MCF 10A (cell line): ENCODE results near the gene ELAVL2. TPM values are rescaled to one million over a fixed set of nuclear protein-coding genes. Genes with fewer than 3 reads are reported as not detected.
"Not testable (repeated sequence)": the region's sequence is repeated elsewhere in the genome, so short reads cannot be mapped to it uniquely, and the experiment has no call there.

Source experiments
- BruUV-seq: library from RNA; stranded (reverse); fragments of 400-500 nt; replicated peaks from 2 replicates; lab custom pipeline; 2021; lab: Mats Ljungman, UMichigan
- CTCF ChIA-PET: fragments of 300-600 bp; sonication (Branson Sonifier 250); formaldehyde crosslinking; extraction: SDS; loops from one replicate; lab custom pipeline; 2021; ENCODE audit warnings: antibody characterized with exemption, inconsistent platforms; lab: Yijun Ruan, JAX
- POLR2A ChIA-PET: fragments of 300-600, 350-650 bp; sonication (Branson Sonifier 250); formaldehyde crosslinking; extraction: SDS; loops from one replicate; lab custom pipeline; 2020; ENCODE audit warnings: antibody characterized with exemption, inconsistent platforms; lab: Yijun Ruan, JAX
- DNase-seq: peaks from one replicate; pipeline ENCODE4 v3.0.0-alpha.2; 2018; ENCODE audit not compliant: unreplicated experiment
- H3K27ac Mint-ChIP-seq: one replicate; pipeline ENCODE4 v1.8.0; 2022; ENCODE audit warnings: mild to moderate bottlenecking, low read depth, mixed read lengths; ENCODE audit not compliant: unreplicated experiment
- H3K27me3 Mint-ChIP-seq: one replicate; pipeline ENCODE4 v1.8.0; 2022; ENCODE audit warnings: mixed read lengths; ENCODE audit not compliant: insufficient read depth, unreplicated experiment
- H3K36me3 Mint-ChIP-seq: one replicate; pipeline ENCODE4 v1.8.0; 2022; ENCODE audit warnings: mild to moderate bottlenecking, moderate library complexity, mixed read lengths; ENCODE audit not compliant: insufficient read depth, unreplicated experiment
- H3K4me1 Mint-ChIP-seq: one replicate; pipeline ENCODE4 v1.8.0; 2022; ENCODE audit warnings: mixed read lengths; ENCODE audit not compliant: insufficient read depth, unreplicated experiment
- H3K4me3 Mint-ChIP-seq: one replicate; pipeline ENCODE4 v1.8.0; 2022; ENCODE audit warnings: mild to moderate bottlenecking, moderate library complexity, mixed read lengths; ENCODE audit not compliant: unreplicated experiment
- H3K9me3 Mint-ChIP-seq: one replicate; pipeline ENCODE4 v1.8.0; 2022; ENCODE audit warnings: mixed read lengths; ENCODE audit not compliant: unreplicated experiment
- intact Hi-C: fragments of 100-400 bp; cut with micrococcal nuclease; formaldehyde crosslinking; loops from 2 replicates; pipeline ENCODE4 v1.14.1; 2022
- total RNA-seq: library from RNA; stranded (reverse); gene quantifications from 2 replicates; pipeline ENCODE4 v1.2.3, GENCODE V29; 2022
- TF ChIP-seq, protein P1 (sequence below): fragments of 200-600 bp; IDR thresholded peaks from one replicate; pipeline ENCODE4 v1.8.0; 2022; ENCODE audit warnings: antibody characterized with exemption, mild to moderate bottlenecking; ENCODE audit not compliant: unreplicated experiment

Gene ELAVL2
- total RNA-seq, 1 experiment from 2014 or later = 6.0 TPM

GRCh38 chr9:23725279-23725946, 100.6 kb downstream of the ELAVL2 start:
- DNase-seq = no peak
- intact Hi-C loops = no loop called here
- no peaks in the 10 kb centered on the region for H3K36me3 Mint-ChIP-seq
- no peak overlapping the region for H3K4me3 Mint-ChIP-seq
- TF ChIP-seq, protein P1, sequence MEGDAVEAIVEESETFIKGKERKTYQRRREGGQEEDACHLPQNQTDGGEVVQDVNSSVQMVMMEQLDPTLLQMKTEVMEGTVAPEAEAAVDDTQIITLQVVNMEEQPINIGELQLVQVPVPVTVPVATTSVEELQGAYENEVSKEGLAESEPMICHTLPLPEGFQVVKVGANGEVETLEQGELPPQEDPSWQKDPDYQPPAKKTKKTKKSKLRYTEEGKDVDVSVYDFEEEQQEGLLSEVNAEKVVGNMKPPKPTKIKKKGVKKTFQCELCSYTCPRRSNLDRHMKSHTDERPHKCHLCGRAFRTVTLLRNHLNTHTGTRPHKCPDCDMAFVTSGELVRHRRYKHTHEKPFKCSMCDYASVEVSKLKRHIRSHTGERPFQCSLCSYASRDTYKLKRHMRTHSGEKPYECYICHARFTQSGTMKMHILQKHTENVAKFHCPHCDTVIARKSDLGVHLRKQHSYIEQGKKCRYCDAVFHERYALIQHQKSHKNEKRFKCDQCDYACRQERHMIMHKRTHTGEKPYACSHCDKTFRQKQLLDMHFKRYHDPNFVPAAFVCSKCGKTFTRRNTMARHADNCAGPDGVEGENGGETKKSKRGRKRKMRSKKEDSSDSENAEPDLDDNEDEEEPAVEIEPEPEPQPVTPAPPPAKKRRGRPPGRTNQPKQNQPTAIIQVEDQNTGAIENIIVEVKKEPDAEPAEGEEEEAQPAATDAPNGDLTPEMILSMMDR = no peak
- ChIA-PET POLR2A (no interaction called here), CTCF (no interaction called here)
- no TSS peak for BruUV-seq
- no peaks in the 10 kb centered on the region for H3K9me3 Mint-ChIP-seq
- H3K27ac Mint-ChIP-seq = no peak overlapping the region
- no peaks in the 10 kb centered on the region for H3K4me1 Mint-ChIP-seq
- H3K27me3 Mint-ChIP-seq = no peaks in the 10 kb centered on the region

- H3K4me1 Mint-ChIP-seq = no peaks in the 10 kb centered on the region
- no peak overlapping the region for H3K4me3 Mint-ChIP-seq
- BruUV-seq = no TSS peak
- intact Hi-C loops = no loop called here
- H3K27ac Mint-ChIP-seq = no peak overlapping the region
- CTCF ChIA-PET = interaction anchor here (0.6 kb wide), 1 partner anchor 88 kb away, joined by 3 read pairs; no protein-coding TSS in a partner anchor
- DNase-seq = no peak
- TF ChIP-seq, protein P1 = no peak
- H3K27me3 Mint-ChIP-seq = no peaks in the 10 kb centered on the region
- H3K9me3 Mint-ChIP-seq = no peaks in the 10 kb centered on the region
- POLR2A ChIA-PET = no interaction called here
- H3K36me3 Mint-ChIP-seq = no peaks in the 10 kb centered on the region
Measured at GRCh38 chr9:23723672-23724071, 102.4 kb downstream of the ELAVL2 start.

DNA sequence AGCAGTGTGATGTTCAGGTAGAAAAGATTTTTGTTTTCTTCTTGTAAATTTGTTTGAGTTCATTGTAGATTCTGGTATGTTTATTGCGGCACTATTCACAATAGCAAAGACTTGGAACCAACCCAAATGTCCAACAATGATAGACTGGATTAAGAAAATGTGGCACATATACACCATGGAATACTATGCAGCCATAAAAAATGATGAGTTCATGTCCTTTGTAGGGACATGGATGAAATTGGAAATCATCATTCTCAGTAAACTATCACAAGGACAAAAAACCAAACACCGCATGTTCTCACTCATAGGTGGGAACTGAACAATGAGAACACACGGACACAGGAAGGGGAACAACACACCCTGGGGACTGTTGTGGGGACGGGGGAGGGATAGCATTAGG, 103.0 kb downstream of the ELAVL2 start:
- DNase-seq, H3K36me3 Mint-ChIP-seq, CTCF ChIA-PET, H3K4me1 Mint-ChIP-seq, H3K27me3 Mint-ChIP-seq, BruUV-seq, POLR2A ChIA-PET, H3K27ac Mint-ChIP-seq, H3K4me3 Mint-ChIP-seq, H3K9me3 Mint-ChIP-seq, intact Hi-C loops: not testable (repeated sequence)

DNA sequence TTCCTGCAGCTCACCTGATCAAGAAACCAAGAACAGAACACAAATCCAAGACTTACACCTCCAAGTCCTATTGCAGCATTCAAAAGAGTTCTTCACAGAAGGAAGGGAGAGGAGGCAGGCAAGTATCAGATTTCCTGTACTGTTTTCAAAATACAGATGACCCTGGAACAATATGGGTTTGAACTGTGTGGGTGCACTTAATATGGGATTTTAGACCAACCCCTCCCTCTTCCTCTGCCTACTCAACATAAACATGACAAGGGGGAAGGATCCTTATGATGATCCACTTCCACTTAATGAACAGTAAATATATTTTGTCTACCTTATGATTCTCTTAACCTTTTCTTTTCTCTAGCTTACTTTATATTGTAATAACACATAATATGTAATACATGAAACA, 104.6 kb downstream of the ELAVL2 start:
- no peak overlapping the region for H3K27ac Mint-ChIP-seq
- ChIA-PET CTCF (interaction anchor here (0.7 to 1.3 kb wide), 2 partner anchors 20 to 22 kb away, joined by 3 read pairs; no protein-coding TSS in a partner anchor), POLR2A (no interaction called here)
- TF ChIP-seq, protein P1 = no peak
- intact Hi-C loops = no loop called here
- H3K9me3 Mint-ChIP-seq = no peaks in the 10 kb centered on the region
- BruUV-seq = no TSS peak
- no peaks in the 10 kb centered on the region for H3K4me1 Mint-ChIP-seq
- H3K27me3 Mint-ChIP-seq = no peaks in the 10 kb centered on the region
- H3K36me3 Mint-ChIP-seq = no peaks in the 10 kb centered on the region
- DNase-seq = no peak
- H3K4me3 Mint-ChIP-seq = no peak overlapping the region
